ENCODE data around the gene EHD2.
A peak's percentile ranks its signal among the peaks of the same experiment; 100 is the strongest.

The EHD2 gene

DNA sequence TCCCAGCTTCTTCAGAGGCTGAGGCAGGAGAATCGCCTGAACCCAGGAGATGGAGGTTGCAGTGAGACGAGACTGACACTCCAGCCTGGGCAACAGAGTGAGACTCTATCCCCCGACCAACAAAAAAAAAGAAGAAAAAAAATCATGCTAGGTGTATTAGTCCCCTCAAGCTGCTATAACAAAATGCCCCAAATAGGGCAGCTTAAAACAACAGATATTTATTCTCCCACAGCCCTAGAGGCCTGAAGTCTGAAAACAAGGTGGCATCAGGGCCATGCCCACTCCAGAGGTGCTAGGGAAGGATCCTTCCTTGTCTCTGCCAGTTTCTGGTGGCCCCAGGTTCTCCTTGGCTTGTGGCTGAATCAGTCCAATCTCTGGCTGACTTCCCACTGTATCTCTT is 8.6 kb upstream of the EHD2 start:
- H3K27me3 ChIP-seq (ENCODE audit: insufficient read depth, poor library complexity, severe bottlenecking) = no peaks in the 10 kb centered on the region

DNA sequence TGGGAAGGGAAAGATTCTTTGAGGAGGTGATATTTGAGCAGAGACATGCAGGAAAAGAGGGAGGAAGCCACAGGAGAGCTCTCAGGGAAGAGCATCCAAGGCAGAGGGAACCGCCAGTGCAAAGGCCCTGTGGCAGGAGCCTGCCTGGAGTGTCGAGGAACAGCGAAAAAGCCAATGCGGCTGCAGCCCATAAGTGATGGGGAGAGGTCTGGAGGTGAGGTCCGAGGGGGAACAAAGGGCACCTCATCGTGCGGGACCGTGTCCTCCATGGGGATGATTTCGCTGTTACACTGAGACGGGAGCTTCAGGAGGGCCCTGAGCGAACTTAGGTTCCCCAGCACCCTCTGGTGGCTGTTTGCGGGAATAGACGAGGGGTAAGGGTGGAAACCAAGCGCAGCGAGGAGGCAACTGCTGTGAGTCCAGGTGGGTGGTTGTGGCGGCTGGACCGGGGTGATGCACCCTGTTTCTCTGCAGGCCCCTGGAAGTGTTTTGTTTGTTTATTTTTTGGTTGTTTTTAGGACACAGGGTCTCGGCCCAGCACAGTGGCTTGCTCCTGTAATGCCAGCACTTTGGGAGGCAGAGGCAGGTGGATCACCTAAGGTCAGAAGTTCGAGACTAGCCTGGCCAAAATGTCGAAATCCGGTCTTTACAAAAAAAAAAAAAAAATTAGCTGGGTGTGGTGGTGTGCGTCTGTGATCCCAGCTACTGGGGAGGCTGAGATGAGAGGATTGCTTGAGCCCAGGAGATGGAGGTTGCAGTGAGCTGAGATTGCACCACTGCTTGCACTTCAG is 5.9 kb upstream of the EHD2 start:
- no peak overlapping the region for H3K27ac ChIP-seq (replicated peaks)
- no peaks in the 10 kb centered on the region for H3K27me3 ChIP-seq (ENCODE audit: insufficient read depth, poor library complexity, severe bottlenecking)
- DNase-seq (ENCODE audit: low read depth in 1 of 2, low spot score in 1 of 2) = peak; percentile 57 to 76
- H3K4me3 ChIP-seq (replicated peaks; ENCODE audit: insufficient read depth, low read length) = no peak overlapping the region
- TF ChIP-seq, protein P1, sequence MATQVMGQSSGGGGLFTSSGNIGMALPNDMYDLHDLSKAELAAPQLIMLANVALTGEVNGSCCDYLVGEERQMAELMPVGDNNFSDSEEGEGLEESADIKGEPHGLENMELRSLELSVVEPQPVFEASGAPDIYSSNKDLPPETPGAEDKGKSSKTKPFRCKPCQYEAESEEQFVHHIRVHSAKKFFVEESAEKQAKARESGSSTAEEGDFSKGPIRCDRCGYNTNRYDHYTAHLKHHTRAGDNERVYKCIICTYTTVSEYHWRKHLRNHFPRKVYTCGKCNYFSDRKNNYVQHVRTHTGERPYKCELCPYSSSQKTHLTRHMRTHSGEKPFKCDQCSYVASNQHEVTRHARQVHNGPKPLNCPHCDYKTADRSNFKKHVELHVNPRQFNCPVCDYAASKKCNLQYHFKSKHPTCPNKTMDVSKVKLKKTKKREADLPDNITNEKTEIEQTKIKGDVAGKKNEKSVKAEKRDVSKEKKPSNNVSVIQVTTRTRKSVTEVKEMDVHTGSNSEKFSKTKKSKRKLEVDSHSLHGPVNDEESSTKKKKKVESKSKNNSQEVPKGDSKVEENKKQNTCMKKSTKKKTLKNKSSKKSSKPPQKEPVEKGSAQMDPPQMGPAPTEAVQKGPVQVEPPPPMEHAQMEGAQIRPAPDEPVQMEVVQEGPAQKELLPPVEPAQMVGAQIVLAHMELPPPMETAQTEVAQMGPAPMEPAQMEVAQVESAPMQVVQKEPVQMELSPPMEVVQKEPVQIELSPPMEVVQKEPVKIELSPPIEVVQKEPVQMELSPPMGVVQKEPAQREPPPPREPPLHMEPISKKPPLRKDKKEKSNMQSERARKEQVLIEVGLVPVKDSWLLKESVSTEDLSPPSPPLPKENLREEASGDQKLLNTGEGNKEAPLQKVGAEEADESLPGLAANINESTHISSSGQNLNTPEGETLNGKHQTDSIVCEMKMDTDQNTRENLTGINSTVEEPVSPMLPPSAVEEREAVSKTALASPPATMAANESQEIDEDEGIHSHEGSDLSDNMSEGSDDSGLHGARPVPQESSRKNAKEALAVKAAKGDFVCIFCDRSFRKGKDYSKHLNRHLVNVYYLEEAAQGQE (IDR thresholded peaks at IDR 0.05; ENCODE audit: insufficient replicate concordance, low read depth) = no peak
- TF ChIP-seq GABPA (IDR thresholded peaks at IDR 0.05; ENCODE audit: low read depth) (no peak), POLR2AphosphoS5 (IDR thresholded peaks at IDR 0.05; ENCODE audit: low read depth) (no peak), CTCF (IDR thresholded peaks at IDR 0.05; ENCODE audit: insufficient read depth, low read length) (peak; percentile 83)

More for the DNA sequence above, 8.6 kb upstream of the EHD2 start:
- Histone ChIP-seq H3K4me3 (replicated peaks; ENCODE audit: insufficient read depth, low read length) (no peak overlapping the region), H3K27ac (replicated peaks) (no peak overlapping the region)
- TF ChIP-seq GABPA (IDR thresholded peaks at IDR 0.05; ENCODE audit: low read depth) (no peak), POLR2AphosphoS5 (IDR thresholded peaks at IDR 0.05; ENCODE audit: low read depth) (no peak), CTCF (IDR thresholded peaks at IDR 0.05; ENCODE audit: insufficient read depth, low read length) (no peak), SPI1 (IDR thresholded peaks at IDR 0.05; ENCODE audit: borderline replicate concordance, low read depth) (no peak)
- TF ChIP-seq, protein P1 (IDR thresholded peaks at IDR 0.05; ENCODE audit: insufficient replicate concordance, low read depth) = no peak
- DNase-seq (ENCODE audit: low read depth in 1 of 2, low spot score in 1 of 2) = no peak

GRCh38 chr19:47711652-47712242 is 1.5 kb upstream of the EHD2 start:
- TF ChIP-seq SPI1 (IDR thresholded peaks at IDR 0.05; ENCODE audit: borderline replicate concordance, low read depth) = no peak
- no peak for TF ChIP-seq CTCF (IDR thresholded peaks at IDR 0.05; ENCODE audit: insufficient read depth, low read length)
- TF ChIP-seq GABPA (IDR thresholded peaks at IDR 0.05; ENCODE audit: low read depth) = no peak
- TF ChIP-seq POLR2AphosphoS5 (IDR thresholded peaks at IDR 0.05; ENCODE audit: low read depth) = no peak
- TF ChIP-seq, protein P1 (IDR thresholded peaks at IDR 0.05; ENCODE audit: insufficient replicate concordance, low read depth) = no peak
- DNase-seq (ENCODE audit: low read depth in 1 of 2, low spot score in 1 of 2) = no peak
- Histone ChIP-seq H3K4me3 (replicated peaks; ENCODE audit: insufficient read depth, low read length) (no peak overlapping the region), H3K27me3 (ENCODE audit: insufficient read depth, poor library complexity, severe bottlenecking) (peaks cover 7% of the 10 kb centered on the region), H3K27ac (replicated peaks) (no peak overlapping the region)

Measured in HL-60 (cell line).